SK-N-MC (cell line): ENCODE measurements around the gene HLA-DRB1.
"Not testable (repeated sequence)": the region's sequence is repeated elsewhere in the genome, so short reads cannot be mapped to it uniquely, and the experiment has no call there.

Experiments used
- DNase-seq: peaks from one replicate; pipeline ENCODE4 v3.0.0-alpha.2; 2011; ENCODE audit warnings: low read depth, low spot score
- H3K27ac ChIP-seq: fragments of 200-600 bp; sonication (generic); 2 replicates; pipeline ENCODE4 v1.5.1; 2016; ENCODE audit warnings: mixed run types
- H3K36me3 ChIP-seq: fragments of 200-600 bp; sonication (generic); 2 replicates; pipeline ENCODE4 v1.6.1; 2017; ENCODE audit warnings: antibody characterized with exemption, low read length, mixed read lengths; ENCODE audit not compliant: insufficient read depth
- H3K4me3 ChIP-seq: fragments of 200-600 bp; sonication (generic); 2 replicates; pipeline ENCODE4 v1.5.1; 2016
- H3K9ac ChIP-seq: fragments of 200-600 bp; sonication (generic); 2 replicates; pipeline ENCODE4 v1.8.0; 2017; ENCODE audit warnings: mixed run types, mixed read lengths; ENCODE audit not compliant: insufficient read length
- H3K9me3 ChIP-seq: fragments of 200-600 bp; sonication (generic); 2 replicates; pipeline ENCODE4 v1.6.1; 2017; ENCODE audit warnings: low read depth, mild to moderate bottlenecking, antibody characterized with exemption, low read length, moderate library complexity, mixed read lengths
- EZH2 ChIP-seq: fragments of 200-600 bp; sonication (generic); IDR thresholded peaks from one replicate; pipeline ENCODE4 v1.6.1; 2017; ENCODE audit warnings: antibody characterized with exemption
- FOXP2 ChIP-seq: optimal IDR thresholded peaks from 2 replicates; pipeline ENCODE3; 2011; ENCODE audit warnings: mild to moderate bottlenecking, moderate library complexity; ENCODE audit not compliant: insufficient read depth; ENCODE audit errors: extremely low read length, control extremely low read depth
- POLR2AphosphoS5 ChIP-seq: IDR thresholded peaks from 2 replicates; pipeline ENCODE4 v1.6.1; 2012; ENCODE audit warnings: mild to moderate bottlenecking, low read depth, low read length, borderline replicate concordance

The HLA-DRB1 gene

DNA sequence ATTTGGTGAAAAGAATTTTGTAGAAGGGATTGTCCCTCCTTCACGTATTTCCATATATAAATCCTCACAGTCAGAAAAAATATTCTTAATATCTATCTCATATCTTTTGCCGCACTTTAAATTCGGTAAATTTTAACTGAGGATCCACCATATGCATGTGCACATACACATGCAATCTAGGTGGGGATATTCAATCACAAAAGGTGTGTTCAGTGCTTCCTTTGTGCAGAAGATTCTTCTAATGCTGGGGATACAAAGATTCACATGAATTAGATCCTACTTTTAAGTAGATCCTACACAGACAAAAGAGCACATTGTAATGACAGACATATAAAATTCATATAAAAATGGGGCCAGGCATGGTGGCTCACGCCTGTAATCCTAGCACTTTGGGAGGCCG, 13.6 kb upstream of the HLA-DRB1 start:
- H3K4me3 ChIP-seq, result no peak overlapping the region
- no peak for TF ChIP-seq FOXP2
- no peak for TF ChIP-seq POLR2AphosphoS5
- TF ChIP-seq EZH2, result no peak
- H3K27ac ChIP-seq, result no peak overlapping the region
- H3K9ac ChIP-seq, result no peak overlapping the region
- no peak for DNase-seq
- no peaks in the 10 kb centered on the region for H3K36me3 ChIP-seq
- no peaks in the 10 kb centered on the region for H3K9me3 ChIP-seq

- no peak for TF ChIP-seq EZH2
- TF ChIP-seq FOXP2, result no peak
- no peak for TF ChIP-seq POLR2AphosphoS5
- DNase-seq, result no peak
- Histone ChIP-seq H3K27ac (no peak overlapping the region), H3K9ac (no peak overlapping the region), H3K4me3 (no peak overlapping the region), H3K36me3 (no peaks in the 10 kb centered on the region), H3K9me3 (no peaks in the 10 kb centered on the region)
Observed at GRCh38 chr6:32602383-32602782, 12.7 kb upstream of the HLA-DRB1 start.

DNA sequence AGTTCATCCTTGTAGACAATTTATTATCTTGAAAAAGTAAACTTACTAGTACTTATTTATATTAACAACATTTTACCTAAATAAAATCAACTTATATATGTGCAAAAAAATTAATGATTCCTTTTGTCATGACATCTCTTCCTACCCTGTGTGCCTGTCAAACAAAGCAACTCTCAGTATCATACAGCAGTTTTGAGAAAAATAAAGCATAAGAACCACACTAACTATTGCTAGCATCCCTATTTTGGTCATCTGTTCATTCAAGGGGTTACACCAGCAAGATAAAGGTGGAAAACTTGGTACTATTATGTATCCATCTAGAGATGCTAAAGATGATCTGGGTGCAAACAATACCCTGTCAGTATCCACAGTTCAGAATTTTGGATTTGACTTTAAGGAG, 7.4 kb upstream of the HLA-DRB1 start:
- no peak for DNase-seq
- no peak overlapping the region for H3K9ac ChIP-seq

GRCh38 chr6:32590713-32591112, 1.1 kb upstream of the HLA-DRB1 start:
- H3K9ac ChIP-seq, result not testable (repeated sequence)

More for the DNA sequence above, 7.4 kb upstream of the HLA-DRB1 start:
- Histone ChIP-seq H3K9me3 (no peaks in the 10 kb centered on the region), H3K4me3 (no peak overlapping the region), H3K27ac (no peak overlapping the region), H3K36me3 (no peaks in the 10 kb centered on the region)
- TF ChIP-seq POLR2AphosphoS5 (no peak), EZH2 (no peak), FOXP2 (no peak)

DNA sequence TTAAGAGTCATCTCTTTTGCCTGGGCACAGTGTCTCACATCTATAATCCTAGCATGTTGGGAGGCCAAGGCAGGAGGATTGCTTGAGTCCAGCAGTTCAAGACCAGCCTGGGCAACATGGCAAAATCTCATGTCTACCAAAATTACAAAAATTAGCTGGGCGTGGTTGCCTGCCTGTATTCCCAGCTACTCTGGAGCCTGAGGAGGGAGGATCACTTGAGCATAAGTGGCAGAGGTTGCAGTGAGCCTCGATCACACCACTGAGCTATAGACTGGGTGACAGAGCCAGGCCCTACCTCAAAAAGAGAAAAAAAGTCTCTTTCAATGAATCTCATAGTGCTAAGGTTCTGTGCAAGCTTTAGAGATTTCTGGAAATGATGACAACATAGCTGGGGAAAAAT, 1.5 kb downstream of the HLA-DRB1 start:
- no peak overlapping the region for H3K4me3 ChIP-seq
- no peak for TF ChIP-seq EZH2
- no peak for TF ChIP-seq FOXP2
- TF ChIP-seq POLR2AphosphoS5, result no peak
- H3K9me3 ChIP-seq, result no peaks in the 10 kb centered on the region
- H3K36me3 ChIP-seq, result no peaks in the 10 kb centered on the region
- no peak for DNase-seq
- H3K9ac ChIP-seq, result no peak overlapping the region
- no peak overlapping the region for H3K27ac ChIP-seq

More at GRCh38 chr6:32590713-32591112, 1.1 kb upstream of the HLA-DRB1 start:
- H3K4me3 ChIP-seq, H3K36me3 ChIP-seq, H3K27ac ChIP-seq, H3K9me3 ChIP-seq, DNase-seq: not testable (repeated sequence)

DNA sequence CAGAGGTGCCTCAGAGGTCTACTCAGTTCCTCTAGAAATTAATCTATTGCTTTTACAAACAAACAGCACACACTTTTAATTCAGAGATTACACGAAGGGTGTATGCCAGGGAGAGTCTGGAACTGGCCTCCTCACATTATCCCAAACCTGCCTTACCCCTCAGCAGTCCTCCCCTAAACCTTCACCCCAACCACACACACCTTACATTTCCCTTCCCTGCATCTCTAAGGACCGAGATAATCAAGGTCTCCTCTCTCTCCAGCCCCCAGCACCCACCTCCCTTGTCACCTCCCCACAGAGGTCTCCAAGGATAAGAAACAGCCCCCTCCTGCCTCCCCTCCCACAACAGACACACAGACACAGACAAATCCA, 6.1 kb downstream of the HLA-DRB1 start:
- TF ChIP-seq POLR2AphosphoS5 (no peak), FOXP2 (no peak), EZH2 (no peak)
- no peak for DNase-seq
- Histone ChIP-seq H3K36me3 (no peaks in the 10 kb centered on the region), H3K9ac (no peak overlapping the region), H3K9me3 (no peaks in the 10 kb centered on the region), H3K27ac (no peak overlapping the region), H3K4me3 (no peak overlapping the region)

DNA sequence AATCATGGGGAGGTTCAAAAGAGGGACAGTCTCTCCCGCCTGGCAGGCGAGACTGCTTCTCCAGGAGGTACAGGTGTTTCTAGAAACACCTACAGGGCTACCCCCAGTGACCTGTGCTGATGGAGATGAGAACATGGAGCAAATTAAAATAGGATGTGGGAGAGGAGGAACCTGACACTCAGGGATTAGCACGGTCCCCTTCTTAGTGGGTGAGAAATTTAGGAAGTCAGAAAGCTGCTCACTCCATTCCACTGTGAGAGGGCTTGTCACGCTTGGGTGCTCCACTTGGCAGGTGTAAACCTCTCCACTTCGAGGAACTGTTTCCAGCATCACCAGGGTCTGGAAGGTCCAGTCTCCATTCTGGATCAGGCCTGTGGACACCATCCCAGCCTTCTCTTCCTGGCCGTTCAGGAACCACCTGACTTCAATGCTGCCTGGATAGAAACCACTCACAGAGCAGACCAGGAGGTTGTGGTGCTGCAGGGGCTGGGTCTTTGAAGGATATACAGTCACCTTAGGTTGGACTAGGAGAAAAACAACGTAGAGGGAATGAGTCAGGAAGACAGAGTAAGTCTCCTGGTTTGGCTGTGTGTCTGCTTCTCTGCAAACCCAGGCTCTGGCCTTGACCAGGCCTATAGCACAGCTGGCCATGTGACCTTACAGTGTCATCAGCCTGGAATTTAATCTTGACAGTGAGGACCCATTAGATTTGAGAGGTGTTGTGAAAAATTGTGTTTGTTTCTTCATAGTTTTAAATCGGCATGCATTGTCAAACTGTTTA, 8.1 kb downstream of the HLA-DRB1 start:
- H3K4me3 ChIP-seq, result no peak overlapping the region
- H3K9me3 ChIP-seq, result no peaks in the 10 kb centered on the region
- H3K27ac ChIP-seq, result no peak overlapping the region
- DNase-seq, result no peak
- no peak overlapping the region for H3K9ac ChIP-seq
- TF ChIP-seq POLR2AphosphoS5, result no peak
- no peak for TF ChIP-seq EZH2
- no peak for TF ChIP-seq FOXP2
- no peaks in the 10 kb centered on the region for H3K36me3 ChIP-seq

DNA sequence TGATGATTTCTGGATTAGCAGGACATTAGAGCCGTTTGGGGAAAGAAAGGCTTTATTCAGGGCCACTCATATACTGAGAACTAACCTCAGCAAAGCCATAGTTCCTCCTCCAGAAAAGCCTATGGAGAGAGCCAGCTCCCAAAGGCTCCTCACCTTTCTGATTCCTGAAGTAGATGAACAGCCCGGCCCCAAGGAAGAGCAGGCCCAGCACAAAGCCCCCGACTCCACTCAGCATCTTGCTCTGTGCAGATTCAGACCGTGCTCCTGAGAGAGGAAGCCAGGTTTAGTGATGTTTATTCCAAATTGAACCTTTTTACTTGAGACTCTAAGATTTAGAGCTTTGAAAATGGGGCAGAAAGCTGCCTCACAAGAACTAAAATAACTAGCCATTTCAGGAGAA, 9.1 kb downstream of the HLA-DRB1 start:
- Histone ChIP-seq H3K36me3 (no peaks in the 10 kb centered on the region), H3K27ac (no peak overlapping the region), H3K9ac (no peak overlapping the region), H3K9me3 (no peaks in the 10 kb centered on the region), H3K4me3 (no peak overlapping the region)
- TF ChIP-seq EZH2, result no peak
- TF ChIP-seq POLR2AphosphoS5, result no peak
- no peak for TF ChIP-seq FOXP2
- no peak for DNase-seq

DNA sequence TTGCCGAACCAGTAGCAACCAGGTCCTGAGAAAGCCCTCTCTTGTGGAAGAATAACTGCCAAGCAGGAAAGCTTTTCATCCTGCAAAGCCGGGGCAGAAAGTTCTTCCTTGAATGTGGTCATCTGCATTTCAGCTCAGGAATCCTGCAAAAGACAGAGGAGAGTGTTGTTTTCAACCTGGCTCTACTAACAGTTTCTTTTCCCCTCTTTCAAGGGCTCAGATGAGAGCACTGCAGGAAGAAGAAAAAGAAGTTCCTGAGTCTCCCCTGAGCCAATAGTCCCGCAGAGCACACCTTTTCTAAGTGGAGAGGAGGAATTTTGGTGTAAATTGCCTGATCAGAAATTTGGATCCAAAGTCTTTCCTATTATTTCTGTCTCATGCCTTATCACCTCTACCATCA, 10.7 kb downstream of the HLA-DRB1 start:
- TF ChIP-seq POLR2AphosphoS5 (no peak), FOXP2 (no peak), EZH2 (no peak)
- Histone ChIP-seq H3K4me3 (no peak overlapping the region), H3K9ac (no peak overlapping the region), H3K9me3 (no peaks in the 10 kb centered on the region), H3K36me3 (no peaks in the 10 kb centered on the region), H3K27ac (no peak overlapping the region)
- no peak for DNase-seq

- H3K4me3 ChIP-seq, DNase-seq, H3K27ac ChIP-seq, H3K36me3 ChIP-seq, H3K9ac ChIP-seq, H3K9me3 ChIP-seq: not testable (repeated sequence)
Observed at GRCh38 chr6:32577493-32577892, 12.2 kb downstream of the HLA-DRB1 start.
